GM21825 (cell line): ENCODE data around the gene SSU72.

Experiments
- ATAC-seq: cut with Tn5 transposase; IDR thresholded peaks from one replicate; pipeline ENCODE4 v1.9.1; 2021; ENCODE audit warnings: mild to moderate bottlenecking, moderate library complexity; ENCODE audit not compliant: unreplicated experiment

The SSU72 gene

GRCh38 chr1:1574721-1575537 lies at the start of gene SSU72:
Gene SSU72, minus strand, starts transcription at chr1:1574863. Its CDS starts 306 bp downstream, at chr1:1574557.
- peak; percentile 73 for ATAC-seq

- ATAC-seq = no peak
These were observed 49.2 kb upstream of the SSU72 start for GRCh38 chr1:1623631-1624442.

GRCh38 chr1:1623181-1623630 lies 48.5 kb upstream of the SSU72 start:
- ATAC-seq = no peak

GRCh38 chr1:1622788-1623094 lies 48.1 kb upstream of the SSU72 start:
- ATAC-seq = no peak

GRCh38 chr1:1622010-1622787 lies 47.5 kb upstream of the SSU72 start:
- no peak for ATAC-seq

GRCh38 chr1:1621173-1622009 lies 46.7 kb upstream of the SSU72 start:
- ATAC-seq = no peak

GRCh38 chr1:1620433-1621139 lies 45.9 kb upstream of the SSU72 start:
- ATAC-seq = no peak

- ATAC-seq = no peak
These were observed 45.3 kb upstream of the SSU72 start for GRCh38 chr1:1619917-1620361.

- ATAC-seq = no peak
These were observed 43.9 kb upstream of the SSU72 start for GRCh38 chr1:1618396-1619068.

- no peak for ATAC-seq
These were observed 43.3 kb upstream of the SSU72 start for GRCh38 chr1:1617925-1618324.

GRCh38 chr1:1617516-1617915 lies 42.9 kb upstream of the SSU72 start:
- ATAC-seq = no peak

GRCh38 chr1:1616838-1617237 lies 42.2 kb upstream of the SSU72 start:
- no peak for ATAC-seq

- ATAC-seq = peak; percentile 11
These were observed 41.6 kb upstream of the SSU72 start for GRCh38 chr1:1616045-1616790.

- peak; percentile 71 for ATAC-seq
These were observed 40.8 kb upstream of the SSU72 start, which contains the start of gene MIB2 for GRCh38 chr1:1615256-1616044. Gene MIB2, plus strand, starts transcription at chr1:1615500. Its CDS starts 7,953 bp downstream, at chr1:1623453.

- ATAC-seq = no peak
These were observed 40.2 kb upstream of the SSU72 start for GRCh38 chr1:1614954-1615255.

GRCh38 chr1:1614204-1614953 lies 39.7 kb upstream of the SSU72 start:
- ATAC-seq = no peak

- ATAC-seq = no peak
These were observed 38.9 kb upstream of the SSU72 start for GRCh38 chr1:1613509-1614082.
